ENCODE data around the gene BEX4.

DNA sequence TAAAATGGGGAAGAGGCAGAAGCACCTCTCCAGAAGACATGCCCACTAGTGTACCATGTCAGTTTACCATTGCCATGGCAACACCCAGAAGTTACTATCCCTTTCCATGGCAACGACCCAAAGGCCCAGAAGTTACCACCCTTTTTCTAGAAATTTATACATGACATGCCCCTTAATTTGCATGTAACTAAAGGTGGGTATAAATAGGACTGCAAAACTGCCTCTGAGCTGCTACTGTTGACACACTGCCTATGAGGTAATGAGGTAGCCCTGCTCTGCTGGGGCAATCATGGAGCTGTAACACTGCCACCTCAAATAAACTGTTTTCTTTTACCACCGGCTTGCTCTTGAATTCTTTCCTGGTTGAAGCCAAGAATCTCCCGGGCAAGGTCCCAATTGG, 13.9 kb upstream of the BEX4 start:
- TF ChIP-seq POLR2A (IDR thresholded peaks at IDR 0.05) (no peak), EP300 (IDR thresholded peaks at IDR 0.05) (no peak), POLR2AphosphoS5 (IDR thresholded peaks at IDR 0.05) (no peak)
- TF ChIP-seq, protein P1, sequence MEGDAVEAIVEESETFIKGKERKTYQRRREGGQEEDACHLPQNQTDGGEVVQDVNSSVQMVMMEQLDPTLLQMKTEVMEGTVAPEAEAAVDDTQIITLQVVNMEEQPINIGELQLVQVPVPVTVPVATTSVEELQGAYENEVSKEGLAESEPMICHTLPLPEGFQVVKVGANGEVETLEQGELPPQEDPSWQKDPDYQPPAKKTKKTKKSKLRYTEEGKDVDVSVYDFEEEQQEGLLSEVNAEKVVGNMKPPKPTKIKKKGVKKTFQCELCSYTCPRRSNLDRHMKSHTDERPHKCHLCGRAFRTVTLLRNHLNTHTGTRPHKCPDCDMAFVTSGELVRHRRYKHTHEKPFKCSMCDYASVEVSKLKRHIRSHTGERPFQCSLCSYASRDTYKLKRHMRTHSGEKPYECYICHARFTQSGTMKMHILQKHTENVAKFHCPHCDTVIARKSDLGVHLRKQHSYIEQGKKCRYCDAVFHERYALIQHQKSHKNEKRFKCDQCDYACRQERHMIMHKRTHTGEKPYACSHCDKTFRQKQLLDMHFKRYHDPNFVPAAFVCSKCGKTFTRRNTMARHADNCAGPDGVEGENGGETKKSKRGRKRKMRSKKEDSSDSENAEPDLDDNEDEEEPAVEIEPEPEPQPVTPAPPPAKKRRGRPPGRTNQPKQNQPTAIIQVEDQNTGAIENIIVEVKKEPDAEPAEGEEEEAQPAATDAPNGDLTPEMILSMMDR (IDR thresholded peaks at IDR 0.05), result no peak
